Mammary epithelial cell (primary cell): ENCODE data around the gene NEDD4.

Experiments
- EZH2 ChIP-seq: IDR thresholded peaks from 2 replicates; pipeline ENCODE4 v1.6.1; 2012; ENCODE audit warnings: low read length, inconsistent platforms, borderline replicate concordance
- TF ChIP-seq, protein P1 (sequence below), 2 donors: IDR thresholded peaks in 1 of 2; conservative IDR thresholded peaks in 1 of 2; 2 replicates each; pipeline ENCODE4 v1.5.1; 2011 to 2012; ENCODE audit warnings: inconsistent platforms in 2 of 2, low read length in 2 of 2, mild to moderate bottlenecking in 2 of 2, control low read depth in 1 of 2, low read depth in 1 of 2; ENCODE audit not compliant: insufficient read depth in 1 of 2; ENCODE audit errors: extremely low read depth in 1 of 2

GRCh38 chr15:55897560-55898336 lies 95.7 kb downstream of the NEDD4 start:
- TF ChIP-seq, protein P1, sequence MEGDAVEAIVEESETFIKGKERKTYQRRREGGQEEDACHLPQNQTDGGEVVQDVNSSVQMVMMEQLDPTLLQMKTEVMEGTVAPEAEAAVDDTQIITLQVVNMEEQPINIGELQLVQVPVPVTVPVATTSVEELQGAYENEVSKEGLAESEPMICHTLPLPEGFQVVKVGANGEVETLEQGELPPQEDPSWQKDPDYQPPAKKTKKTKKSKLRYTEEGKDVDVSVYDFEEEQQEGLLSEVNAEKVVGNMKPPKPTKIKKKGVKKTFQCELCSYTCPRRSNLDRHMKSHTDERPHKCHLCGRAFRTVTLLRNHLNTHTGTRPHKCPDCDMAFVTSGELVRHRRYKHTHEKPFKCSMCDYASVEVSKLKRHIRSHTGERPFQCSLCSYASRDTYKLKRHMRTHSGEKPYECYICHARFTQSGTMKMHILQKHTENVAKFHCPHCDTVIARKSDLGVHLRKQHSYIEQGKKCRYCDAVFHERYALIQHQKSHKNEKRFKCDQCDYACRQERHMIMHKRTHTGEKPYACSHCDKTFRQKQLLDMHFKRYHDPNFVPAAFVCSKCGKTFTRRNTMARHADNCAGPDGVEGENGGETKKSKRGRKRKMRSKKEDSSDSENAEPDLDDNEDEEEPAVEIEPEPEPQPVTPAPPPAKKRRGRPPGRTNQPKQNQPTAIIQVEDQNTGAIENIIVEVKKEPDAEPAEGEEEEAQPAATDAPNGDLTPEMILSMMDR (conservative IDR thresholded peaks at IDR 0.05 in 1 of 2, IDR thresholded peaks at IDR 0.05 in 1 of 2; ENCODE audit: extremely low read depth in 1 of 2, insufficient read depth in 1 of 2, low read depth in 1 of 2, low read length in 2 of 2), result peak; percentile 91 to 99
- TF ChIP-seq EZH2, result no peak
